H1 (cell line): ENCODE measurements around the gene FAM43B. TPM values are rescaled to one million over a fixed set of nuclear protein-coding genes. Genes with fewer than 3 reads are reported as not detected.

Source experiments
- CEBPB ChIP-seq: IDR thresholded peaks from 2 replicates; pipeline ENCODE4 v1.6.1; 2012; ENCODE audit warnings: low read depth, low read length
- CHD1 ChIP-seq: IDR thresholded peaks from 2 replicates; pipeline ENCODE4 v1.6.1; 2012; ENCODE audit warnings: low read depth, low read length, improper control_type of control experiment
- CHD7 ChIP-seq: fragments of 300-600 bp; sonication (generic); IDR thresholded peaks from 2 replicates; pipeline ENCODE4 v1.7.1; 2012; ENCODE audit warnings: low read length, moderate library complexity, mild to moderate bottlenecking, inconsistent platforms; ENCODE audit not compliant: insufficient replicate concordance
- CTCF ChIP-seq, 3 experiments: IDR thresholded peaks; 1 replicate in 2 of 3; 2 replicates in 1 of 3; pipeline versions ENCODE4 v1.5.1 to v1.6.1; 2011; ENCODE audit warnings: low read length in 3 of 3, mild to moderate bottlenecking in 3 of 3, inconsistent platforms in 2 of 3, low read depth in 1 of 3, moderate library complexity in 1 of 3; ENCODE audit not compliant: insufficient read depth in 1 of 3; ENCODE audit errors: control extremely low read depth in 1 of 3
- PHF8 ChIP-seq: fragments of 200-600 bp; sonication (generic); conservative IDR thresholded peaks from 2 replicates; pipeline ENCODE4 v1.7.1; 2012; ENCODE audit warnings: low read depth, mild to moderate bottlenecking, inconsistent platforms, low read length, moderate library complexity
- SP4 ChIP-seq: IDR thresholded peaks from 2 replicates; pipeline ENCODE4 v1.6.1; 2012; ENCODE audit warnings: low read length, inconsistent platforms
- ZNF274 ChIP-seq: IDR thresholded peaks from 2 replicates; pipeline ENCODE4 v1.7.0; 2012; ENCODE audit warnings: low read length, borderline replicate concordance; ENCODE audit errors: extremely low read depth
- polyA plus RNA-seq, 7 experiments: library from polyadenylated mRNA; depleted of rRNA in 3 of 7; stranded (reverse) in 5 of 7; unstranded in 2 of 7; fragments of >200 nt in 5 of 7; fragments of 200-250 nt in 2 of 7; gene quantifications; 1 replicate in 5 of 7; 2 replicates in 1 of 7; 4 replicates in 1 of 7; pipeline versions ENCODE4 v1.2.1 to v1.2.3, GENCODE V29; 2011 to 2013; ENCODE audit warnings: missing spikeins in 2 of 7, mixed read lengths in 2 of 7
- total RNA-seq: library from RNA; stranded (reverse); fragmentation: NEBNext Ultra II Directional; extraction: Animal tissue kit (Norgen Biotek cat#: 25700); gene quantifications from 2 replicates; pipeline ENCODE4 v1.2.1, GENCODE V29; 2021
- TF ChIP-seq, protein P1 (sequence below): IDR thresholded peaks from 2 replicates; pipeline ENCODE4 v1.6.1; 2012; ENCODE audit warnings: inconsistent platforms

The FAM43B gene
- total and polyA plus RNA-seq, 2 of the 8 experiments (the other 6 are each of a cell fraction or from before 2014, with no cell fraction given): 0.88 to 2.2 TPM

DNA sequence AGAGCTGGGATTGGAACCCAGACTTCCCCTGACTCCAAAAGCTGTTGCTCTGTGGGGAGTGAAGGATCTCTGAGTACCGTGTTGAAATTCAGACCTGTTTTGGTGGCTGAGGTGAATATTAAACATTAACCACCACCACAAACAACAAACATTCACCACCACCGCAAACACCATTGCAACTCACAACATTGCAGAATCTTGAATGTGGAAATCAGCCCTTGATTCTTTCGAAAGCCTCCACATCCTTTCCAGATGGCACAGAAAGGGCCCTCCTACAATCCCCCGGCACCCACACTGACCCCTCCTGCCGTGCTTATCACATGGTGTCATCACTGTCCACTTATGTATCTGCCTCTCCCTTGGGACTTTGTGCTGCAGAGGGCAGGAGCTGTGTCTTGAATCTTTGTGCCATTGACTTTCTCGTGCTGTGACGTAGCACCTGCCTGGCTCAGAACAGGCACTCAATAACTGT lies 38.0 kb downstream of the FAM43B start (continued):
- TF ChIP-seq CHD7 (no peak), SP4 (no peak), CTCF (IDR thresholded peaks at IDR 0.05; ENCODE audit: control extremely low read depth in 1 of 3, insufficient read depth in 1 of 3, low read depth in 1 of 3, low read length in 3 of 3) (no peak), ZNF274 (no peak), PHF8 (no peak), CHD1 (no peak), CEBPB (no peak)
- TF ChIP-seq, protein P1, sequence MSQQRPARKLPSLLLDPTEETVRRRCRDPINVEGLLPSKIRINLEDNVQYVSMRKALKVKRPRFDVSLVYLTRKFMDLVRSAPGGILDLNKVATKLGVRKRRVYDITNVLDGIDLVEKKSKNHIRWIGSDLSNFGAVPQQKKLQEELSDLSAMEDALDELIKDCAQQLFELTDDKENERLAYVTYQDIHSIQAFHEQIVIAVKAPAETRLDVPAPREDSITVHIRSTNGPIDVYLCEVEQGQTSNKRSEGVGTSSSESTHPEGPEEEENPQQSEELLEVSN: no peak
